RCC 7860 (cell line): ENCODE data around the gene RASL12.

Experiments used
- DNase-seq: peaks from one replicate; pipeline ENCODE4 v3.0.0-alpha.2; 2015; ENCODE audit warnings: low spot score
- FAIRE-seq: peaks from 2 replicates; lab custom pipeline; 2012; peaks lifted over from hg19 to GRCh38; lab: Jason Lieb, UNC

Gene RASL12

GRCh38 chr15:65092911-65093792 lies 25.4 kb upstream of the RASL12 start:
- DNase-seq = no peak
- FAIRE-seq = no peak

- no peak for FAIRE-seq
These were observed 24.4 kb upstream of the RASL12 start for GRCh38 chr15:65091946-65092770.

GRCh38 chr15:65089206-65089824 lies 21.5 kb upstream of the RASL12 start:
- FAIRE-seq (no peak), DNase-seq (no peak)

More at GRCh38 chr15:65091946-65092770, 24.4 kb upstream of the RASL12 start:
- no peak for DNase-seq

- FAIRE-seq = no peak
These were observed 20.8 kb upstream of the RASL12 start for GRCh38 chr15:65088643-65089021.

GRCh38 chr15:65087873-65088642 lies 20.3 kb upstream of the RASL12 start:
- DNase-seq (no peak), FAIRE-seq (no peak)

More at GRCh38 chr15:65088643-65089021, 20.8 kb upstream of the RASL12 start:
- no peak for DNase-seq

GRCh38 chr15:65087411-65087810 lies 19.6 kb upstream of the RASL12 start:
- FAIRE-seq (no peak), DNase-seq (no peak)

- no peak for FAIRE-seq
- no peak for DNase-seq
These were observed 18.9 kb upstream of the RASL12 start for GRCh38 chr15:65086680-65087111.

- peak; percentile 18 for DNase-seq
- no peak for FAIRE-seq
These were observed 18.3 kb upstream of the RASL12 start for GRCh38 chr15:65085990-65086679.

- DNase-seq = no peak
- no peak for FAIRE-seq
These were observed 17.5 kb upstream of the RASL12 start for GRCh38 chr15:65085207-65085753.

GRCh38 chr15:65084500-65085206 lies 16.9 kb upstream of the RASL12 start:
- FAIRE-seq = no peak
- no peak for DNase-seq

GRCh38 chr15:65083262-65083701 lies 15.5 kb upstream of the RASL12 start:
- DNase-seq (no peak), FAIRE-seq (no peak)

- FAIRE-seq = no peak
- DNase-seq = no peak
These were observed 14.6 kb upstream of the RASL12 start for GRCh38 chr15:65082303-65082953.

- DNase-seq = no peak
- no peak for FAIRE-seq
These were observed 14.0 kb upstream of the RASL12 start for GRCh38 chr15:65081758-65082157.

GRCh38 chr15:65081270-65081669 lies 13.5 kb upstream of the RASL12 start:
- DNase-seq = no peak
- FAIRE-seq = no peak

- DNase-seq = no peak
- FAIRE-seq = no peak
These were observed 11.8 kb upstream of the RASL12 start for GRCh38 chr15:65079580-65079979.

GRCh38 chr15:65077981-65078352 lies 10.2 kb upstream of the RASL12 start:
- FAIRE-seq = no peak
- DNase-seq = peak; percentile 6

GRCh38 chr15:65077291-65077980 lies 9.6 kb upstream of the RASL12 start:
- FAIRE-seq (no peak), DNase-seq (no peak)
